DOHH2 (cell line): Measurements from ENCODE around the gene OASL.

Experiments used
- H3F3A ChIP-seq: fragments of 200-600 bp; sonication (generic), shearing (Covaris generic); 2 replicates; pipeline ENCODE4 v1.6.0; 2016; ENCODE audit warnings: antibody characterized with exemption, mild to moderate bottlenecking; ENCODE audit not compliant: control insufficient read depth, insufficient read depth
- H3K27ac ChIP-seq: fragments of 200-600 bp; sonication (generic); 2 replicates; pipeline ENCODE4 v1.5.1; 2014; ENCODE audit warnings: low read depth, mild to moderate bottlenecking, low read length, moderate library complexity
- H3K27me3 ChIP-seq: fragments of 200-600 bp; sonication (generic); 2 replicates; pipeline ENCODE4 v1.6.1; 2014; ENCODE audit warnings: mild to moderate bottlenecking, low read length, mixed read lengths; ENCODE audit not compliant: control insufficient read depth
- H3K36me3 ChIP-seq: fragments of 200-600 bp; sonication (generic); 2 replicates; pipeline ENCODE4 v1.6.1; 2014; ENCODE audit warnings: mild to moderate bottlenecking, low read length, moderate library complexity, mixed read lengths; ENCODE audit not compliant: control insufficient read depth
- H3K4me1 ChIP-seq: fragments of 200-600 bp; sonication (generic); 2 replicates; pipeline ENCODE4 v1.6.1; 2014; ENCODE audit warnings: mild to moderate bottlenecking, low read length, mixed read lengths; ENCODE audit not compliant: control insufficient read depth
- H3K4me2 ChIP-seq: fragments of 200-600 bp; sonication (generic); 2 replicates; pipeline ENCODE4 v1.6.0; 2014; ENCODE audit warnings: mild to moderate bottlenecking, low read length, moderate library complexity
- H3K4me3 ChIP-seq: fragments of 200-600 bp; sonication (generic); 2 replicates; pipeline ENCODE4 v1.5.1; 2014; ENCODE audit warnings: mild to moderate bottlenecking, low read length, mixed read lengths
- H3K79me2 ChIP-seq: fragments of 200-600 bp; sonication (generic); 2 replicates; pipeline ENCODE4 v1.6.1; 2014; ENCODE audit warnings: mild to moderate bottlenecking, low read length, mixed read lengths; ENCODE audit not compliant: control insufficient read depth
- H3K9me2 ChIP-seq: fragments of 200-600 bp; sonication (generic); replicated peaks from 2 replicates; pipeline ENCODE4 v1.6.1; 2014; ENCODE audit warnings: mild to moderate bottlenecking, low read length, mixed read lengths; ENCODE audit not compliant: control insufficient read depth
- H3K9me3 ChIP-seq: fragments of 200-600 bp; sonication (generic); 2 replicates; pipeline ENCODE4 v1.6.1; 2014; ENCODE audit warnings: antibody characterized with exemption, low read length, mixed read lengths; ENCODE audit not compliant: control insufficient read depth, insufficient read depth
- H4K20me1 ChIP-seq: fragments of 200-600 bp; sonication (generic); 2 replicates; pipeline ENCODE4 v1.6.0; 2014; ENCODE audit warnings: low read depth, mild to moderate bottlenecking, antibody characterized with exemption, low read length, moderate library complexity; ENCODE audit not compliant: control insufficient read depth, insufficient read depth
- EZH2phosphoT487 ChIP-seq: fragments of 200-600 bp; sonication (generic); IDR thresholded peaks from 2 replicates; pipeline ENCODE4 v1.6.1; 2017; ENCODE audit warnings: borderline replicate concordance, mild to moderate bottlenecking, antibody characterized with exemption, low read length, moderate library complexity, mixed read lengths
- TF ChIP-seq, protein P1 (sequence below): fragments of 200-600 bp; sonication (generic); IDR thresholded peaks from one replicate; pipeline ENCODE4 v1.5.1; 2014; ENCODE audit warnings: antibody characterized with exemption, mild to moderate bottlenecking, low read depth, low read length; ENCODE audit not compliant: poor library complexity, severe bottlenecking

OASL gene

DNA sequence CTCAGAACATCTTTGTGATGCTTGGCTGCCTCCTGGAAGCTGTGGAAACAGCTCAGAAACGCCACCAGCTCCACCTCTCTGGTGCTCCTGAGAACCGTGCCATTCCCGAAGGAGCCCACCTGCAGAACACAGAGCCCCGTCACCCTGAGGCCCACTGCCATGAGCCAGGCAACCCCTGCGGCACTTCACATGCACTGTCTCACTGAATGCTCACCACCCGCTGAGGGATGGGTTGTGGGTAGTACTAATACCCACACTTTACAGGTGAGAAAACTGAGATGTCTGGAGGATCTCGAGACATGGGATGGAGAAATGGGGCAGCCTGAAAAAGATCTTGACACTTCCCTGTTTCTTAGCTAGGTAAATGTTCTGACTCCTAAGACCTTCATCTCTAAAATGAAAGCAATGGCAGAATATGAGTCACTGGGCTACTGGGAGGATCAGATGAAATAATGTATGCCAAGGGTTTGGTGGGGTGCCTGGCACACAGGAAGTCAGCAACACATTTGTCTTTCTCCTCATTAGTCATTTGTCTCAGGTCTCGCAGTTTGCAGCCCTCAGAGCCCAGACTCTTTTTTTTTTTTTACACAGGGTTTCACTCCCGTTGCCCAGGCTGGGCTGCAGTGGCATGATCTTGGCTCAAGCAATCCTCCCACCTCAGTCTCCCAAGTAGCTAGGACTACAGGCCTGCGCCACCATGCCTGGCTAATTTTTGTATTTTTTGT is 5.3 kb downstream of the OASL start:
- TF ChIP-seq, protein P1, sequence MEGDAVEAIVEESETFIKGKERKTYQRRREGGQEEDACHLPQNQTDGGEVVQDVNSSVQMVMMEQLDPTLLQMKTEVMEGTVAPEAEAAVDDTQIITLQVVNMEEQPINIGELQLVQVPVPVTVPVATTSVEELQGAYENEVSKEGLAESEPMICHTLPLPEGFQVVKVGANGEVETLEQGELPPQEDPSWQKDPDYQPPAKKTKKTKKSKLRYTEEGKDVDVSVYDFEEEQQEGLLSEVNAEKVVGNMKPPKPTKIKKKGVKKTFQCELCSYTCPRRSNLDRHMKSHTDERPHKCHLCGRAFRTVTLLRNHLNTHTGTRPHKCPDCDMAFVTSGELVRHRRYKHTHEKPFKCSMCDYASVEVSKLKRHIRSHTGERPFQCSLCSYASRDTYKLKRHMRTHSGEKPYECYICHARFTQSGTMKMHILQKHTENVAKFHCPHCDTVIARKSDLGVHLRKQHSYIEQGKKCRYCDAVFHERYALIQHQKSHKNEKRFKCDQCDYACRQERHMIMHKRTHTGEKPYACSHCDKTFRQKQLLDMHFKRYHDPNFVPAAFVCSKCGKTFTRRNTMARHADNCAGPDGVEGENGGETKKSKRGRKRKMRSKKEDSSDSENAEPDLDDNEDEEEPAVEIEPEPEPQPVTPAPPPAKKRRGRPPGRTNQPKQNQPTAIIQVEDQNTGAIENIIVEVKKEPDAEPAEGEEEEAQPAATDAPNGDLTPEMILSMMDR: no peak
- TF ChIP-seq EZH2phosphoT487: no peak
- no peaks in the 10 kb centered on the region for H3K9me3 ChIP-seq
- no peak overlapping the region for H3K4me3 ChIP-seq
- no peaks in the 10 kb centered on the region for H4K20me1 ChIP-seq
- peaks cover 9% of the 10 kb centered on the region; the same call in 1 of the 2 replicates for H3K4me1 ChIP-seq
- no peaks in the 10 kb centered on the region for H3F3A ChIP-seq
- H3K27me3 ChIP-seq: peaks cover 18% of the 10 kb centered on the region
- H3K4me2 ChIP-seq: no peak overlapping the region
- no peaks in the 10 kb centered on the region for H3K36me3 ChIP-seq
- H3K9me2 ChIP-seq: no peaks in the 10 kb centered on the region
- H3K79me2 ChIP-seq: no peaks in the 10 kb centered on the region
- no peak overlapping the region for H3K27ac ChIP-seq

DNA sequence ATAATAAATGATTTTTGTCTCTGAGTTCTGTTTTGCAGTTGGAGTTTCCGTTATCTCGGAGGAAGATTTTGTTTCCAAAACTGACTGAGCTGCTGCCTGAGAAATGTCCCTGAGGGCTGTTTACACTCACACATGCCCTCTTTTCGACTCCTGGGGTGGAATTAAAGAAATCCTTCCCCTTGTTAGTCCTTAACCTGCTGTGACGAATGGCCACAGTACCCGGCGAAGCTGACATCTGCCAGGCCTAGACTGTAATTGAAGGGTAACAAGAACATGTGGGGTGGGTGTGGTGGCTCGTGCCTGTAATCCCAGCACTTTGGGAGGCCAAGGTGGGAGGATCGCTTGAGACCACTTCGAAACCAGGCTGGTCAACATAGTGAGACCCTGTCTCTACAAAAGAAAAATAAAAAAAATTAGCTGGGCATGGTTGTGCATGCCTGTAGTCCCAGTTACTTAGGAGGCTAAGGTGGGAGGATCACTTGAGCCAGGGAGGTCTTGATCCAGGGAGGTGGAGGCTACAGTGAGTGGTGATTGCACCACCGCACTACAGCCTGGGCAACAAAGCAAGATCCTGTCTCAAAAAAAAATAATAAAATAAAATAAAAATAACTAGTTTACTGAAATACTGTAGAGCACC is 8.4 kb downstream of the OASL start:
- no peaks in the 10 kb centered on the region for H3F3A ChIP-seq
- H3K4me3 ChIP-seq: no peak overlapping the region
- no peaks in the 10 kb centered on the region for H3K9me2 ChIP-seq
- no peaks in the 10 kb centered on the region for H3K9me3 ChIP-seq
- TF ChIP-seq, protein P1: no peak
- TF ChIP-seq EZH2phosphoT487: no peak
- no peak overlapping the region for H3K27ac ChIP-seq
- H4K20me1 ChIP-seq: no peaks in the 10 kb centered on the region
- no peaks in the 10 kb centered on the region for H3K4me1 ChIP-seq
- peaks cover 17% of the 10 kb centered on the region for H3K27me3 ChIP-seq
- H3K4me2 ChIP-seq: no peak overlapping the region
- H3K36me3 ChIP-seq: no peaks in the 10 kb centered on the region
- H3K79me2 ChIP-seq: no peaks in the 10 kb centered on the region

DNA sequence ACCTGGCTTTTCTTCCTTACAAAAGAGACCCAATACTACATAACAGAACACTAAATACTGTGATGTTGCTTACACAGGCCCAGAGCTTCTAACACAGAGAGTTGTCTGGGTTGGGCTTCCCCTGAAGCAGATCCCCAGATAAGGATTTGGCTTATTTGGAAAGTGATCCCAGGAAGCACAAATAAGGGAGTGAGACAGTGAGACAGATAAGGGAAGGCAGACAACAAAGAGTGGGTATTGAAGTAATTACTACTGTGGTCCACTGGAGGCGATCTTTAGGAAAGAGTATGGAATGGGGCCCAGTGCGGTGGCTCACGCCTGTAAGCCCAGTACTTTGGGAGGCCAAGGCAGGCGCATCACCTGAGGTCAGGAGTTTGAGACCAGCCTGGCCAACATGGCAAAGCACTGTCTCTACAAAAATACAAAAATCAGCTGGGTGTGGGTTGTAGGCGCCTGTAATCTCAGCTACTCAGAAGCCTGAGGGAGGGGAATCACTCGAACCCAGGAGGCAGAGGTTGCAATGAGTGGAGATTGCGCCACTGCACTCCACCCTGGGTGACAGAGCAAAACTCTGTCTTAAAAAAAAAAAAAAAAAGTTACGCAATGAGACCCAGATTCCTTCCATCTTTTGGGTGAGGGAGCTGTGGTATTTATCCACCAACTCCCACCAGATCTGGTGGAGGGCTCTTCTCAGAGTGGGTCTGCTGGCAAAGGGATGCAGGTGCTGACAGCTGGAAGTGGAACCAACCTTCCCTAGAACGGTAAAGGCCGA is 12.6 kb downstream of the OASL start:
- Histone ChIP-seq H3K79me2 (no peaks in the 10 kb centered on the region), H3K9me2 (no peaks in the 10 kb centered on the region), H3F3A (no peaks in the 10 kb centered on the region), H3K9me3 (no peaks in the 10 kb centered on the region), H3K27ac (no peak overlapping the region), H3K4me3 (no peak overlapping the region), H3K27me3 (peaks cover 13% of the 10 kb centered on the region), H4K20me1 (no peaks in the 10 kb centered on the region), H3K36me3 (no peaks in the 10 kb centered on the region), H3K4me2 (no peak overlapping the region), H3K4me1 (no peaks in the 10 kb centered on the region)
- no peak for TF ChIP-seq EZH2phosphoT487
- TF ChIP-seq, protein P1: peak; percentile 41
